ENCODE data around the gene OR5C1.
"Not testable (repeated sequence)": the region's sequence is repeated elsewhere in the genome, so short reads cannot be mapped to it uniquely, and the experiment has no call there.

Gene OR5C1

DNA sequence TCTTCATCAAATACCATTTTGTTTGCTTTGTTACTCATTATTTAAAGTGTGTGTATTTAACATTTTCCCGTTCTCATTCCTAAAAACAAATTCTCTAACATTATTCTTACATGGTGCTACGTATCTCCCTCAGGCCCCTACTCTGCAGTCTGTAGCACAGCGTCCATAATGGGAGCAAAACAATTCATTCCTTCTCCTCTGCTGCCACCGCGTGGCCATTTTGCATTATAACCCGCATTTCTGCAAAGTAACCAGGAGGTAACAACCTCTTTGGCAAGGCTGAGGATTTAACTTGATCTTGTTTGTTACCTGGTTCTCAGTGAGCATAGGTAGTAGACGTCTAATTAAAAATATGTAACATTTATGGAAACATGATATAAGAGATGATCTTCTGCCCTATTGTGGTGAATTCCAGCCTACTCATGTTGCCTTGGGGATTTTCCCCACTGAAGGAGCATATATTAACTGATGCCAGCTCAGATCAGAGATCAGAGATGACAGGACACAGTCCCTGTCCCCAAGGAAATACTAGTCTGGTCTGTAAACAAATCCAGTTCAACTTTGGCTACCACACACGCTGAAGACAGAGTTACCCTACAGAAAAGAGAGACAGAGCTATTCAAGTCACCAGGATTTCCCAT lies 21.7 kb downstream of the OR5C1 start:
- peak; percentile 78 for DNase-seq (ENCODE audit: low spot score)

DNA sequence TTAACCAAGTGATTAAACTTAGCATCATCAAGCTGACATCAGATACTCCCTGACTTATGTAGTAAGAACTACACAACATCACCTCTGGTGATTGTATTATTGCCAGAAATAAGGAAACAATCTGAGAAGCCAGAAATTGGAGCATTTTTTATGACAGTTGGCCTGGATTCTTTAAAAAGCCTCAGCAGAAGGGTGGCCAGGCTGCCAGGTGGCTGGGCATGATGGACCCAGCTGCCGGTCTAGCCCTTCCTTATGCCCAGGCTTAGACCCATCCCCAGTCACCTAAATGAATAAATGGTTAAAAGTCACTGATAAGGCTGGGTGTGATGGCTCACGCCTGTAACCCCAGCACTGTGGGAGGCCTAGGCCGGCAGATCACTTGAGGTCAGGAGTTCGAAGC lies 24.0 kb downstream of the OR5C1 start:
- no peak for DNase-seq (ENCODE audit: low spot score)

DNA sequence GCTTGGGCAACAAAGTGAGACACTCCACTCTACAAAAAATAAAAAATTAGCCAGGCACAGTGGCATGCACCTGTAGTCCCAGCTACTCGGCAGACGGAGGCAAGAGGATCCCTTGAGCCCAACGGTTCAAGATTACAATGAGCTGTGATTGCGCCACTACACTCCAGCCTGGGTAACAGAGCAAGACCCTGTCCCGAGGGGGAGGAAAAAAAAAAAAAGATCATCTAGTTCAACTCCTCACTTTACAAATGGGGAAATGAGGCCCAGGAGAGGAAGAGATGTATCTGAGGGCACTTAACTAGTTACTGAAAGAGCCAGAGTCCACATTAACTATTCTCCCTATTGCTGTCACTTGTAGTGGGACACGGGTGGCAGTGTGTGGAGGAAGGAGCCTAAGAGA lies 25.8 kb downstream of the OR5C1 start:
- DNase-seq (ENCODE audit: low spot score): no peak

DNA sequence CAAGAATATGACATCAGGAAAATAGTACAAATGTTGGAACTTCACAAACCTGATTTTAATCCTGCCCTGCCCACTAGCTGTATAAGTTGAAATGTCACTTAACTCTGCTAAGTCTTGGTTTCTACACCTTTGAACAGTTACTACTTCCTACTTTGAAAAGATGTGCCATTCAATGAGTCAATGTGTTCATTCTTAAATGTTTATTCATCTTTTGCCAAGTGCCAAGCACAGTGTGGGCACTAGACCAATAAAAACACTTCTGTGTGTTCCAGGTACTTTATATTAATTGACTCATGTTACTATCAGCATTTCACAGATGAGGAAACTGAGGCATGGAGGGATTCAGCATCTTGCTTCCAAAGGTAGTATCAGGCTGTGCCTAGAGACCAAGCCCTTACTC lies 26.8 kb downstream of the OR5C1 start:
- no peak for DNase-seq (ENCODE audit: low spot score)

DNA sequence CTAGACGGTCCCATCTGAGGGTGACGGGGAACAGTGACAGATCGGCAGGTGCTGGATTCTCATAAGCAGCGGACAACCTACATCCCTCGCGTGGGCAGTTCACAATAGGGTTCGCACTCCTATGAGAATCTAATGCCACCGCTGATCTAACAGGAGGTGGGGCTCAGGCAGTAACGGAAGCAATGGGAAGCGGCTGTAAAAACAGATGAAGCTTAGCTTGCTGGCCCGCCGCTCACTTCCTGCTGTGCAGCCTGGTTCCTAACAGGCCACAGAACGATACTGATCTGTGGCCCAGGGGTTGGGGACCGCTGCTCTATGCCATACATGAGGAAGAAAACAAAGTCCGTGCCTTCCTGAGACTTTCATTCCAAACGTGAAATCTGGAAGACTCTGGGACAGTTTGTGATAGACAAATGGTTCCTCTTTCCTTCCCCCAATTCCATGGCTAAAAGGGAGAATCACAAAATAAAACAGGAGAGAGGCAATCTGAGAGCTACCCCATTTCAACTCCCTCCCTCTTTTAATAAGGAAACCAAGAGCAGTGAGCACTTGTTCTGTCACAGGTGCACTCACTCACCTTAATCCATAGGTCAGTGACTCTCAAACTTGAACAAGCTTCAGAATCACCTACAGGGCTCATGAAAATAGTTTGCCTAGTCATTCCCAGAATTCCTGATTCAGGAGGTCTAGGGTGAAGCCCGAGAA lies 27.6 kb downstream of the OR5C1 start:
- peak; percentile 40 for DNase-seq (ENCODE audit: low spot score)

DNA sequence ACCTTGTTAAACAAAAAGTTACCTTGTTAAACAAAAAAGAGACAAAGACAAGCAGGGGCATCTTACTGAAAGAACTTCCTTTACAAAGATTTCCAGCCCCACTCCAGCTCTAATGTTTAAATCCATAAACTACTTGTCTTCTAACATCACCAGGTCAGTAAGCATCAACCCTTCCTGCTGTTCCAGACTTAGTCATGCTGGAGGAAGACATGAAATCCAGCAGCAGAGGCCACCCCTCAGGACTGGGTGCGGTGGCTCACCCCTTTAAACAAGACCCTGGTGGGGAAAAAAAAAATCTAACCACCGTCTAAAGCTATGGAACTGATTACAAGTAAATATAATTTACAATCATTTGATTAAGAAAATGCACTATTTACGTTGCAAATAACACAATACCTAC lies 30.6 kb downstream of the OR5C1 start:
- DNase-seq (ENCODE audit: low spot score): no peak

DNA sequence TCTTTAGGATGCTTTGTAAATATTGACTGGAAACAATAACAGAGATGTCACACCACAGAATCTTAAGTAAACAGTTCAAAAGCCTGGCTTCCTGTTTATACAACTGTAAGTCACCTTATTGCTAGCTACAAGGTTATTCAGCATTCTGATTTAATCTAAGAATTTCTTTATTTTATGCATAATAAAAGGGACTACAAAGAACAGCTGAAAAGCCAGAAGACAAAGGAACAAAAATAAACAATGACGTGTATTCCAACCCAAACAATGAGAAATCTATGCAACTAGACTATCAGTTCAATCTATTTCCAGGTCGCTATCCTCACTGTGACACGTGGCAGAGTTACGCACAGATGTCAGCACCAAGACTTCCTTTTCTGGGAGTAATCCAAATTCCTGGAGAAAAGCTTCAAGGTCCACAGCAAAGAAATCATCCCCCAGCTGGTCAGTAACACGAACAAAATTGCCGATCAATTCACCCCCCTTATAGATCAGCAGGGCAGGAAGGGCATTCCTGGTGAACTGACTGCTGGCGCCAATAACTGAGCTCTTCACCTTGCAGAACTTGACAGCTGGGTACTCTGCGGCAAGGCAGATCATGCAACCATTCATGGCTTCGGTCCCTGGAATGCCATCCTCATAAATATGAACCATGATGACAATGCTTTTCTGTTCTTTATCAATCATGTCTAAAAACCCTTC lies 31.2 kb downstream of the OR5C1 start:
- DNase-seq (ENCODE audit: low spot score): no peak

DNA sequence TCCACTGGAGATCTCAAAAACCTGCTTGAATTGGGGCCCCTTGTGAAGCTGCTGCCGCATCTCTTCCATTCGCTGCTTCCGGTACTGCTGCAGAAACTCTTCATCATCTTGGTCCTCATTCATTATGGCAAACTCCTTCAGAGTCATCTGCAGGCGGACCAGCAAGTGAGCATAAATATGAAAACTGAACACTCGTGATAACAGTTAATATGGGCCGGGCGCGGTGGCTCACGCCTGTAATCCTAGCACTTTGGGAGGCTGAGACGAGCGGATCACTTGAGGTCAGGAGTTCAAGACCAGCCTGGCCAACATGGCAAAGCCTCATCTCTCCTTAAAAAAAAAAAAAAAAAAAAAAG lies 31.7 kb downstream of the OR5C1 start:
- no peak for DNase-seq (ENCODE audit: low spot score)

DNA sequence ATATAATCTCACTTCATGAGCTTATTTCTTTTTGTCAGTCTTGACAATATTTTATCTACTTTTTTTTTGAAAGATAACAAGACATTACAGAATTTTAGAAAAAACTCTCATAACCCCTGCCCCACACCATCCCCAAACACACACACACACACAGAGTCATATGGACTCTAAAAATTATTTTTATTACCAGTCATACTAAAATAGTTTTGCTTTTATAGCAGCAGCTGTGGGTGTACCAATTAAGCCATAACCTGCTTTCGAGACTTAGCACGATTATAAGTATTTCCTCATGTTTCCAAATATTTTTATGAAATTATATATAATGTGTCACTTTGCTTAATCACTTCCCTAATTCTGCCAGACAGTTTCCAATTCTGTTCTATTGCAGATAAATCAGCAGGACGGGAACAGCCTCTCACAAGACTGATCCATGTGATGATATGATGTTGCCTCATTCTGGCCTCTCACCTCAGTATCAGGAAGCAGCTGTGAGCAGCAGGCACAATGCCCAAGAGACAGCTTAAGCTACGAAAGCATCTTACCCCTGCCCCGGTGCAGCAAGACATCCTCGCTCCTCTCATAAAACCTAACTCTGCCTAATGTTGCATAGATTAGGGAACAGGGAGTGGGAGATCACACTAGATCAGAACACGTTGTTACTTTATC lies 32.7 kb downstream of the OR5C1 start:
- no peak for DNase-seq (ENCODE audit: low spot score)

DNA sequence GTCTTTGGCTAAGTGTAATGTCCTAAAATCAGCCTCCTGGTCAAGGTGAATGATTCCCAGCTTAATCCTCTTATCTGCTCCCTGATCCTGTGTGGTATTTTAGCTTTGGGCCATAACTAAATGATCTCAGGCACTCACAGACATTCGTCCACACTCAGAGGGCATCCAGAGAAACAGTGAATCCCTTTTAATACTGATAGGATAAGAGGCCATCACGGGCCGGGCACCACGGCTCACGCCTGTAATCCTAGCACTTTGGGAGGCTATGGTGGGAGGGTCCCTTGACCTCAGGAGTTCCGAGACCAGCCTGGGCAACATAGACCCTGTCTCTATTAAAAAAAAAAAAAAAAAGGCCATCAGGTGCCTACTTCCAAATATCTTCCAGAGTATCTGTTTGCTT lies 33.3 kb downstream of the OR5C1 start:
- no peak for DNase-seq (ENCODE audit: low spot score)

DNA sequence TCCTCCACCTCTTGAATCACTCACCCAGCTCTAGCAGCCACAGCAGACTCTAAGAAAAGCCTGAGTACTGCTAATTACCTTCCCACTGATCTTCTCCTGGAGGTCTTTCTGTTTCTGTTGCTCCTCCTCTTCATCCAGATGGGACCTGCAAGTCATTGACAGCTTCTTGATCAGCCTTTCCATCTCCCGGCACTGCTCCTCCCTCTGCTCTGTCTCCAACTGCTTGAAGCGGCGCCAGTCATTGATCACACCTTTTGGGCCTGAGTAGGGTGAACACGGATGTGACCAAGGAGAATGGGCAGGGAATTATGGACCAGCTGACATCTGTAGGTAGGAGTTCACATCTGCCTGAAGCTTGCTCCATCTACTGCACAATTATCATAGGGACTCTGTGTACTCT lies 34.2 kb downstream of the OR5C1 start:
- no peak for DNase-seq (ENCODE audit: low spot score)

DNA sequence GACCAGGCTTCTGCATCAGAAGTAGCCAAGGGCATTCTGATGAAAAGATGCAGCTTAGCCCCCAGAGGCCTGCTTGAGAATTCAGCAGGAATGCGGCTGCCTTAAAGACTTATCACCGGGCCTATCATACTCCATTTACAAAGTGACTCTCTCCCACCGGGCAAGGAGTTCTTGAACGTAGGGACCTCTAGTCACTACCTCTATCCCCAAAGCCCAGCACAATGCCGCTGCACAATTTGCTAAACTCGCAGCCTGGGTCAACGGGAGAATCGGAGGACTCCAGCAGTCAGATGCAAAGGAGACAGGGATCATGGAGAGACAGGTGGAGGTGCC lies 39.0 kb downstream of the OR5C1 start:
- DNase-seq (ENCODE audit: low spot score): no peak

DNA sequence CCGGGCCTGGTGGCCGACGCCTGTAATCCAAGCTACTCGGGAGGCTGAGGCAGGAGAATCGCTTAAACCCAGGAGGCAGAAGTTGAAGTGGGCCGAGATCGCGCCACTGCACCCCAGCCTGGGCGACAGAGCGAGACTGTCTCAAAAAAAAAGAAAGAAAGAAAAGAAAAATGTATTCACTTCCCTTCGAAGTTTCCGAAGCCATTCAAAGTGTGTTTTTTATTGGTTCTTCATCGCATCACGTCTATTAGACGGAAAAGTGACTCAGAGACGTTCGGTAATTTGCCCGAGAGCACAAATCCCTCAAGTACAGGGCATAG lies 40.2 kb downstream of the OR5C1 start:
- not testable (repeated sequence) for DNase-seq (ENCODE audit: low spot score)

DNA sequence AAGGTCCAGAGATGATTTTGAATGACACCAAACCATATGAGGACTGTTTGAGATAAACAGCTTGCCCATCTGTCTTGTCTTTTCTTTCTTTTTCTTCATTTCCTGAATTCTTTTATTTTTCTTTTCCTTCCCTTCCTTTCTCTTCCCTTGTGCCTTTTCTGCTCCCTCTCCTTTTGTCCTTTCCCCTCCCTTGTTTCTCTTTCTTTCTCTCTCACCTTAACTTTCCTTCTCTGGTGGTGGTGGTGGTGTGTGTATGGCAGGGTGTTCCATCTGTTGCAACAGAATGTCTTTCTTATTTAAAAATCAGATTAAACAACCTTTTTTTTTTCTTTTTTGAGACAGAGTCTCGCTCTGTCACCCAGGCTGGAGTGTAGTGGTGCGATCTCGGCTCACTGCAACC lies 43.5 kb downstream of the OR5C1 start:
- no peak for DNase-seq (ENCODE audit: low spot score)

DNA sequence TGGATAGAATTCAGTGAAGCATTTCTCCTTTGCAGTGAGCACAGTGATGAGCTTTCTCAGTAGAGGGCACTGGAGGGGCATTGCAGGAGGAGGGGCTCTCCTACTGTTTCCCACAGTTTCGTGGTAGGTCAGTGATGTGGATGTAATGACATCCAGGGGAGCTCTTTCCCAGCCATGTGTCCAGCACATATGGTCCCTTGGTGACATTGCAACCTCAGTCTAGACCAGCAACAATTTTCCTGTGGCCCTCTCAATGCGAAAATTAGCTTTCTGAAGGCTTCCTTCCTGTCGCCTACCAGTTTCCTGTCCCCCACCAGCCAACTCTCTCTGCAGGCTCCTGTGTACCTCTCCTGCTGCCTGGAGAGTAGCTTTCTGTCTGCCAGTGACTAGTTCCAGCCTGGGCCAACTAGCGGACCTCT lies 46.6 kb downstream of the OR5C1 start:
- peak; percentile 20 for DNase-seq (ENCODE audit: low spot score)

DNA sequence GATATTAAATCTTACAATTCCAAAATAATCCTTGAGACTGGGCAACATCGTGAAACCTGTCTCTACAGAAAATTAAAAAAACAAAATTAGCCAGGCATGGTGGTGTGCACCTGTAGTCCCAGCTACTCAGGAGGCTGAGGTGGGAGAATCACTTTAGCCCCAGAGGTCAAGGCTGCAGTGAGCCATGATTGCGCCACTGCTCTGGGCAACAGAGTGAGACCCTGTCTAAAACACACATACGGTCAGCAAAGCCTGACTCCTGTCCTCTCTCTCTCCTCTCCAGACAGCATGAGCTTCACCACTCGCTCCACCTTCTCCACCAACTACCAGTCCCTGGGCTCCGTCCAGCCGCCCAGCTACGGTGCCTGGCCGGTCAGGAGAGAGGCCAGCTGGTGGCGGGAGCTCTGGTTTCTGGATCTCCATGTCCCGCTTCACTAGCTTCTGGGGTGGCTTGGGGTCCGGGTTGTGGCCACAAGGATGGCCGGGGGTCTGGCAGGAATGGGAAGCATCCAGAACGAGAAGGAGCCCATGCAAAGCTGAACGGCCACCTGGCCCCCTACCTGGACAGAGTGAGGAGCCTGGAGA lies 48.6 kb downstream of the OR5C1 start:
- no peak for DNase-seq (ENCODE audit: low spot score)

DNA sequence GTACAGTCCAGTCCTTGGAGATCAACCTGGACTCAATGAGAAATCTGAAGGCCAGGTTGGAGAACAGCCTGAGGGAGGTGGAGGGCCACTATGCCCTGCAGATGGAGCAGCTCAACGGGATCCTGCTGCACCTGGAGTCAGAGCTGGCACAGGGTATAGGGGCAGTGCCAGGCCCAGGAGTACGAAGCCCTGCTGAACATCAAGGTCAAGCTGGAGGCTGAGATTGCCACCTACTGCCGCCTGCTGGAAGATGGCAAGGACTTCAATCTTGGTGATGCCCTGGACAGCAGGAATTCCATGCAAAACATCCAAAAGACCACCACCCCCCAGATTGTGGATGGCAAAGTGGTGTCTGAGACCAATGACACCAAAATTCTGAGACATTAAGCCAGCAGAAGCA lies 49.7 kb downstream of the OR5C1 start:
- DNase-seq (ENCODE audit: low spot score): not testable (repeated sequence)
